HEK293 (cell line): ENCODE data around the gene KITLG.

Experiments
- CTCF ChIA-PET: fragments of 350-600 bp; formaldehyde crosslinking; extraction: SDS; loops from one replicate; lab custom pipeline; 2021; ENCODE audit warnings: antibody characterized with exemption; lab: Yijun Ruan, JAX
- POLR2A ChIA-PET: fragments of 300-600 bp; formaldehyde crosslinking; extraction: SDS; loops from one replicate; lab custom pipeline; 2020; ENCODE audit warnings: antibody characterized with exemption, inconsistent platforms; lab: Yijun Ruan, JAX
- H3K27ac ChIP-seq: fragments of 200-500 bp; sonication (Bioruptor generic); 2 replicates; pipeline ENCODE4 v1.5.1; 2014; ENCODE audit warnings: low read depth, low read length, control low read depth, inconsistent platforms; ENCODE audit errors: extremely low read depth
- H3K36me3 ChIP-seq, 2 experiments: fragments of 200-500 bp in 1 of 2; sonication (Bioruptor generic) in 1 of 2; 1 replicate in 1 of 2; 2 replicates in 1 of 2; pipeline ENCODE4 v1.5.1; 2014 to 2017; ENCODE audit warnings: inconsistent platforms in 2 of 2, low read length in 2 of 2; ENCODE audit not compliant: control insufficient read depth in 2 of 2, insufficient read depth in 1 of 2
- H3K4me1 ChIP-seq: fragments of 200-500 bp; sonication (Bioruptor generic); 2 replicates; pipeline ENCODE4 v1.5.1; 2014; ENCODE audit warnings: mild to moderate bottlenecking, low read length, inconsistent platforms; ENCODE audit not compliant: control insufficient read depth, insufficient read depth
- H3K4me3 ChIP-seq: 2 replicates; pipeline ENCODE4 v1.5.1; 2011; ENCODE audit warnings: low read depth, mild to moderate bottlenecking, control low read depth, low read length, moderate library complexity
- H3K9me3 ChIP-seq: fragments of 200-500 bp; sonication (Bioruptor generic); 2 replicates; pipeline ENCODE4 v1.5.1; 2014; ENCODE audit warnings: low read depth, low read length, inconsistent platforms; ENCODE audit not compliant: control insufficient read depth, insufficient read depth
- OSR2 ChIP-seq: fragments of 450-650 bp; formaldehyde crosslinking; IDR thresholded peaks from 2 replicates; pipeline ENCODE4 v1.5.1; 2016; ENCODE audit warnings: missing biosample characterization, missing genetic modification characterization
- SP3 ChIP-seq: fragments of 450-650 bp; formaldehyde crosslinking; IDR thresholded peaks from 2 replicates; pipeline ENCODE4 v1.5.1; 2016; ENCODE audit warnings: missing biosample characterization, missing genetic modification characterization
- SP7 ChIP-seq: fragments of 450-650 bp; formaldehyde crosslinking; IDR thresholded peaks from 2 replicates; pipeline ENCODE4 v1.5.1; 2016; ENCODE audit warnings: missing biosample characterization, missing genetic modification characterization
- ZBTB1 ChIP-seq: fragments of 450-650 bp; formaldehyde crosslinking; IDR thresholded peaks from 2 replicates; pipeline ENCODE4 v1.5.1; 2016; ENCODE audit warnings: missing biosample characterization, missing genetic modification characterization
- ZBTB6 ChIP-seq: fragments of 450-650 bp; formaldehyde crosslinking; IDR thresholded peaks from 2 replicates; pipeline ENCODE4 v1.5.1; 2017; ENCODE audit warnings: missing biosample characterization, missing genetic modification characterization
- ZFP3 ChIP-seq: fragments of 450-650 bp; formaldehyde crosslinking; IDR thresholded peaks from 2 replicates; pipeline ENCODE4 v1.5.1; 2016; ENCODE audit warnings: low read depth, missing biosample characterization, missing genetic modification characterization
- ZNF148 ChIP-seq: fragments of 450-650 bp; formaldehyde crosslinking; IDR thresholded peaks from 2 replicates; pipeline ENCODE4 v1.5.0; 2017; ENCODE audit warnings: missing biosample characterization, missing genetic modification characterization, borderline replicate concordance
- ZNF16 ChIP-seq: fragments of 450-650 bp; formaldehyde crosslinking; IDR thresholded peaks from 2 replicates; pipeline ENCODE4 v1.5.1; 2016; ENCODE audit warnings: low read depth, missing biosample characterization, missing genetic modification characterization
- ZNF2 ChIP-seq: fragments of 450-650 bp; formaldehyde crosslinking; IDR thresholded peaks from 2 replicates; pipeline ENCODE4 v1.5.1; 2016; ENCODE audit warnings: missing biosample characterization, missing genetic modification characterization
- ZNF292 ChIP-seq: fragments of 450-650 bp; formaldehyde crosslinking; IDR thresholded peaks from 2 replicates; pipeline ENCODE4 v1.5.1; 2016; ENCODE audit warnings: low read depth, missing biosample characterization, missing genetic modification characterization, borderline replicate concordance
- ZNF341 ChIP-seq: fragments of 450-650 bp; formaldehyde crosslinking; IDR thresholded peaks from 2 replicates; pipeline ENCODE4; 2016; ENCODE audit warnings: low read depth, missing biosample characterization, missing genetic modification characterization
- ZNF426 ChIP-seq: fragments of 450-650 bp; formaldehyde crosslinking; IDR thresholded peaks from 2 replicates; pipeline ENCODE4 v1.5.1; 2017; ENCODE audit warnings: missing biosample characterization, missing genetic modification characterization, mild to moderate bottlenecking, inconsistent platforms, moderate library complexity
- ZNF433 ChIP-seq: fragments of 450-650 bp; formaldehyde crosslinking; IDR thresholded peaks from 2 replicates; pipeline ENCODE4 v1.5.1; 2016; ENCODE audit warnings: missing biosample characterization, missing genetic modification characterization, low read depth
- ZNF48 ChIP-seq: fragments of 450-650 bp; formaldehyde crosslinking; IDR thresholded peaks from 2 replicates; pipeline ENCODE4 v1.5.1; 2016; ENCODE audit warnings: missing biosample characterization, missing genetic modification characterization
- ZNF510 ChIP-seq: fragments of 450-650 bp; formaldehyde crosslinking; IDR thresholded peaks from 2 replicates; pipeline ENCODE4 v1.5.1; 2018; ENCODE audit warnings: mild to moderate bottlenecking, missing genetic modification characterization, missing biosample characterization; ENCODE audit not compliant: insufficient replicate concordance
- ZNF513 ChIP-seq: fragments of 450-650 bp; IDR thresholded peaks from 2 replicates; pipeline ENCODE4 v1.5.1; 2018; ENCODE audit warnings: missing biosample characterization, missing genetic modification characterization
- ZNF785 ChIP-seq: fragments of 450-650 bp; formaldehyde crosslinking; IDR thresholded peaks from 2 replicates; pipeline ENCODE4 v1.5.1; 2016; ENCODE audit warnings: missing biosample characterization, missing genetic modification characterization
- ZNF791 ChIP-seq: fragments of 450-650 bp; formaldehyde crosslinking; IDR thresholded peaks from 2 replicates; pipeline ENCODE4 v1.5.1; 2016; ENCODE audit warnings: missing biosample characterization, missing genetic modification characterization
- TF ChIP-seq, protein P1 (sequence below): fragments of 450-650 bp; formaldehyde crosslinking; IDR thresholded peaks from 2 replicates; pipeline ENCODE4 v1.5.1; 2016; ENCODE audit warnings: missing biosample characterization, missing genetic modification characterization, borderline replicate concordance

Gene KITLG

DNA sequence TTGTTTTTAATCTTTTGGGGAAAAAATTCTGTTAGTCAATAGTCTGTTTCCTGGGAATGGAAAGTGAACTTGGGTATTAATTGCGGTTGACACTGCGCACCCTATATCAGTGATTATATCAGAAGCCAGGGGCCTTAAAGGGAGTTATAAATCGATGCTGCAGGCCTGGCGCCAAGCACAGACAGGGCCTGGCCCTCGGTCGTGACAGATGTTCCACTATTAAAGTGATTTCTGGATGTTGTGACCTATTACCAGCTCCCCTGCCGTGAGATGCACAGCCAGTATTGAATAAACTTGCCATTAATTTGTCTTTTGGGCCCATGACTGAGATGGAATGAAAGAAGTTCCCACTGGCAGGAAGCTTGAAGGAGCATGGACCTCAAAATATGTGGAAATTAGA lies 45.1 kb upstream of the KITLG start:
- ChIA-PET CTCF (no interaction called here), POLR2A (no interaction called here)
- no peaks in the 10 kb centered on the region for H3K9me3 ChIP-seq
- H3K36me3 ChIP-seq: no peaks in the 10 kb centered on the region
- no peak for TF ChIP-seq ZNF341
- no peak for TF ChIP-seq ZNF785 (tag by site-specific recombination)
- no peak for TF ChIP-seq ZNF148 (tag by site-specific recombination)
- TF ChIP-seq ZNF433 (tag by site-specific recombination): no peak
- no peak for TF ChIP-seq ZNF791 (tag by site-specific recombination)
- no peak for TF ChIP-seq ZBTB6 (tag by site-specific recombination)
- TF ChIP-seq ZNF513: no peak
- TF ChIP-seq, all 188 proteins: peak for 0
- H3K27ac ChIP-seq: no peak overlapping the region
- H3K4me3 ChIP-seq: no peak overlapping the region
- H3K4me1 ChIP-seq: no peaks in the 10 kb centered on the region

GRCh38 chr12:88624911-88625310 lies 44.6 kb upstream of the KITLG start:
- TF ChIP-seq ZNF2 (no peak), SP3 (tag by site-specific recombination) (no peak), ZNF510 (tag by site-specific recombination) (no peak), OSR2 (tag by site-specific recombination) (no peak), ZNF513 (no peak), ZNF426 (tag by site-specific recombination) (no peak), ZBTB1 (no peak), ZNF433 (tag by site-specific recombination) (no peak), ZFP3 (tag by site-specific recombination) (no peak), ZNF16 (no peak), SP7 (tag by site-specific recombination) (no peak), ZNF292 (tag by site-specific recombination) (no peak), ZNF48 (tag by site-specific recombination) (no peak)
- TF ChIP-seq, protein P1, sequence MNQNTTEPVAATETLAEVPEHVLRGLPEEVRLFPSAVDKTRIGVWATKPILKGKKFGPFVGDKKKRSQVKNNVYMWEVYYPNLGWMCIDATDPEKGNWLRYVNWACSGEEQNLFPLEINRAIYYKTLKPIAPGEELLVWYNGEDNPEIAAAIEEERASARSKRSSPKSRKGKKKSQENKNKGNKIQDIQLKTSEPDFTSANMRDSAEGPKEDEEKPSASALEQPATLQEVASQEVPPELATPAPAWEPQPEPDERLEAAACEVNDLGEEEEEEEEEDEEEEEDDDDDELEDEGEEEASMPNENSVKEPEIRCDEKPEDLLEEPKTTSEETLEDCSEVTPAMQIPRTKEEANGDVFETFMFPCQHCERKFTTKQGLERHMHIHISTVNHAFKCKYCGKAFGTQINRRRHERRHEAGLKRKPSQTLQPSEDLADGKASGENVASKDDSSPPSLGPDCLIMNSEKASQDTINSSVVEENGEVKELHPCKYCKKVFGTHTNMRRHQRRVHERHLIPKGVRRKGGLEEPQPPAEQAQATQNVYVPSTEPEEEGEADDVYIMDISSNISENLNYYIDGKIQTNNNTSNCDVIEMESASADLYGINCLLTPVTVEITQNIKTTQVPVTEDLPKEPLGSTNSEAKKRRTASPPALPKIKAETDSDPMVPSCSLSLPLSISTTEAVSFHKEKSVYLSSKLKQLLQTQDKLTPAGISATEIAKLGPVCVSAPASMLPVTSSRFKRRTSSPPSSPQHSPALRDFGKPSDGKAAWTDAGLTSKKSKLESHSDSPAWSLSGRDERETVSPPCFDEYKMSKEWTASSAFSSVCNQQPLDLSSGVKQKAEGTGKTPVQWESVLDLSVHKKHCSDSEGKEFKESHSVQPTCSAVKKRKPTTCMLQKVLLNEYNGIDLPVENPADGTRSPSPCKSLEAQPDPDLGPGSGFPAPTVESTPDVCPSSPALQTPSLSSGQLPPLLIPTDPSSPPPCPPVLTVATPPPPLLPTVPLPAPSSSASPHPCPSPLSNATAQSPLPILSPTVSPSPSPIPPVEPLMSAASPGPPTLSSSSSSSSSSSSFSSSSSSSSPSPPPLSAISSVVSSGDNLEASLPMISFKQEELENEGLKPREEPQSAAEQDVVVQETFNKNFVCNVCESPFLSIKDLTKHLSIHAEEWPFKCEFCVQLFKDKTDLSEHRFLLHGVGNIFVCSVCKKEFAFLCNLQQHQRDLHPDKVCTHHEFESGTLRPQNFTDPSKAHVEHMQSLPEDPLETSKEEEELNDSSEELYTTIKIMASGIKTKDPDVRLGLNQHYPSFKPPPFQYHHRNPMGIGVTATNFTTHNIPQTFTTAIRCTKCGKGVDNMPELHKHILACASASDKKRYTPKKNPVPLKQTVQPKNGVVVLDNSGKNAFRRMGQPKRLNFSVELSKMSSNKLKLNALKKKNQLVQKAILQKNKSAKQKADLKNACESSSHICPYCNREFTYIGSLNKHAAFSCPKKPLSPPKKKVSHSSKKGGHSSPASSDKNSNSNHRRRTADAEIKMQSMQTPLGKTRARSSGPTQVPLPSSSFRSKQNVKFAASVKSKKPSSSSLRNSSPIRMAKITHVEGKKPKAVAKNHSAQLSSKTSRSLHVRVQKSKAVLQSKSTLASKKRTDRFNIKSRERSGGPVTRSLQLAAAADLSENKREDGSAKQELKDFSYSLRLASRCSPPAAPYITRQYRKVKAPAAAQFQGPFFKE (tag by site-specific recombination): no peak
- Histone ChIP-seq H3K4me1 (no peaks in the 10 kb centered on the region), H3K27ac (no peak overlapping the region), H3K36me3 (no peaks in the 10 kb centered on the region), H3K4me3 (no peak overlapping the region), H3K9me3 (no peaks in the 10 kb centered on the region)
- POLR2A ChIA-PET: no interaction called here
- CTCF ChIA-PET: no interaction called here
